IMR-90 (cell line): ENCODE measurements around the gene FAM98C. TPM values are rescaled to one million over a fixed set of nuclear protein-coding genes. Genes with fewer than 3 reads are reported as not detected.

Source experiments
- ATAC-seq: fragments of 200-7000 bp; cut with Tn5 transposase; 2 replicates; pipeline ENCODE4 v1.9.1; 2020; ENCODE audit warnings: low read depth, mild to moderate bottlenecking, moderate library complexity
- BruUV-seq: library from RNA; stranded (reverse); fragments of 400-500 nt; replicated peaks from 2 replicates; lab custom pipeline; 2021; lab: Mats Ljungman, UMichigan
- CTCF ChIA-PET: fragments of 300-600 bp; formaldehyde crosslinking; extraction: SDS; loops from one replicate; lab custom pipeline; 2021; ENCODE audit warnings: antibody characterized with exemption; lab: Yijun Ruan, JAX
- POLR2A ChIA-PET: fragments of 300-600 bp; sonication (Branson Sonifier 250); formaldehyde crosslinking; loops from one replicate; lab custom pipeline; 2022; ENCODE audit warnings: antibody characterized with exemption; ENCODE audit not compliant: unreplicated experiment; lab: Charles Lee
- DNase-seq: peaks from one replicate; pipeline ENCODE4 v3.0.0; 2013
- H2AFZ ChIP-seq: replicated peaks from 2 replicates; pipeline ENCODE3; 2013; ENCODE audit warnings: low read length, mild to moderate bottlenecking; ENCODE audit not compliant: poor library complexity
- H2AK5ac ChIP-seq: 2 replicates; pipeline ENCODE4 v1.6.1; 2013; ENCODE audit warnings: low read depth, low read length, inconsistent platforms
- H2AK9ac ChIP-seq: replicated peaks from 2 replicates; pipeline ENCODE3; 2013; ENCODE audit warnings: mild to moderate bottlenecking, low read depth, low read length, moderate library complexity; ENCODE audit not compliant: poor library complexity
- H2BK120ac ChIP-seq: 2 replicates; pipeline ENCODE4 v1.6.1; 2013; ENCODE audit warnings: low read depth, low read length, inconsistent platforms
- H2BK15ac ChIP-seq: 3 replicates; pipeline ENCODE4 v1.6.1; 2013; ENCODE audit warnings: low read depth, low read length, inconsistent platforms
- H2BK20ac ChIP-seq: 2 replicates; pipeline ENCODE4 v1.6.1; 2013; ENCODE audit warnings: low read depth, mild to moderate bottlenecking, inconsistent platforms, low read length, moderate library complexity
- H2BK5ac ChIP-seq: 2 replicates; pipeline ENCODE4 v1.6.1; 2013; ENCODE audit warnings: mild to moderate bottlenecking, low read depth, low read length, inconsistent platforms; ENCODE audit not compliant: poor library complexity, severe bottlenecking
- H3K14ac ChIP-seq: replicated peaks from 2 replicates; pipeline ENCODE4 v1.6.1; 2013; ENCODE audit warnings: low read depth, low read length, inconsistent platforms
- H3K18ac ChIP-seq: 2 replicates; pipeline ENCODE4 v1.6.1; 2013; ENCODE audit warnings: low read depth, low read length, control low read depth
- H3K23ac ChIP-seq: 2 replicates; pipeline ENCODE4 v1.6.1; 2013; ENCODE audit warnings: low read depth, low read length, inconsistent platforms
- H3K27ac ChIP-seq: 2 replicates; pipeline ENCODE4 v1.5.1; 2013; ENCODE audit warnings: mild to moderate bottlenecking, control low read depth, low read length; ENCODE audit not compliant: insufficient read depth
- H3K27me3 ChIP-seq: 2 replicates; pipeline ENCODE4 v1.6.1; 2013; ENCODE audit warnings: low read length; ENCODE audit not compliant: control insufficient read depth, insufficient read depth
- H3K36me3 ChIP-seq: 2 replicates; pipeline ENCODE4 v1.6.1; 2013; ENCODE audit warnings: low read length, mixed read lengths; ENCODE audit not compliant: control insufficient read depth, insufficient read depth
- H3K4ac ChIP-seq: 2 replicates; pipeline ENCODE4 v1.6.1; 2013; ENCODE audit warnings: low read depth, low read length, inconsistent platforms
- H3K4me1 ChIP-seq: 2 replicates; pipeline ENCODE4 v1.6.1; 2013; ENCODE audit warnings: low read length, mixed read lengths; ENCODE audit not compliant: control insufficient read depth, insufficient read depth
- H3K4me2 ChIP-seq: 2 replicates; pipeline ENCODE4 v1.6.1; 2013; ENCODE audit warnings: low read depth, mild to moderate bottlenecking, control low read depth, low read length, moderate library complexity
- H3K4me3 ChIP-seq: 2 replicates; pipeline ENCODE4 v1.5.1; 2013; ENCODE audit warnings: low read depth, mild to moderate bottlenecking, control low read depth, low read length, moderate library complexity; ENCODE audit not compliant: insufficient read depth
- H3K56ac ChIP-seq: 2 replicates; pipeline ENCODE4 v1.6.1; 2013; ENCODE audit warnings: low read length, inconsistent platforms; ENCODE audit not compliant: insufficient read depth; ENCODE audit errors: extremely low read depth
- H3K79me1 ChIP-seq, 2 experiments: 2 replicates each; pipeline ENCODE4 v1.6.1; 2013; ENCODE audit warnings: low read length in 2 of 2, inconsistent platforms in 1 of 2, low read depth in 1 of 2
- H3K9ac ChIP-seq: 2 replicates; pipeline ENCODE4 v1.6.1; 2013; ENCODE audit warnings: low read depth, low read length, control low read depth
- H3K9me1 ChIP-seq: 2 replicates; pipeline ENCODE4 v1.6.1; 2013; ENCODE audit warnings: low read length, inconsistent platforms; ENCODE audit not compliant: insufficient read depth
- H3K9me3 ChIP-seq: 2 replicates; pipeline ENCODE4 v1.6.1; 2013; ENCODE audit warnings: low read length; ENCODE audit not compliant: control insufficient read depth, insufficient read depth
- H4K20me1 ChIP-seq: 2 replicates; pipeline ENCODE4 v1.6.1; 2013; ENCODE audit warnings: low read length, inconsistent platforms; ENCODE audit not compliant: insufficient read depth
- H4K5ac ChIP-seq: 2 replicates; pipeline ENCODE4 v1.6.1; 2013; ENCODE audit warnings: mild to moderate bottlenecking, low read depth, low read length, control low read depth
- H4K8ac ChIP-seq, 2 experiments: 2 replicates each; pipeline ENCODE4 v1.6.1; 2013; ENCODE audit warnings: low read depth in 2 of 2, low read length in 2 of 2, control low read depth in 1 of 2, inconsistent platforms in 1 of 2
- H4K91ac ChIP-seq: 2 replicates; pipeline ENCODE4 v1.6.1; 2013; ENCODE audit warnings: low read depth, low read length, inconsistent platforms; ENCODE audit not compliant: insufficient read depth
- BHLHE40 ChIP-seq: fragments of 150-350 bp; IDR thresholded peaks from 2 replicates; pipeline ENCODE4 v1.6.1; 2016; ENCODE audit warnings: mild to moderate bottlenecking, low read depth, low read length
- CHD1 ChIP-seq: IDR thresholded peaks from 2 replicates; pipeline ENCODE4 v1.6.1; 2012; ENCODE audit warnings: low read depth, low read length, improper control_type of control experiment
- CTCF ChIP-seq: conservative IDR thresholded peaks from 2 replicates; pipeline ENCODE4 v1.5.1; 2012; ENCODE audit warnings: mild to moderate bottlenecking, low read depth, low read length, improper control_type of control experiment
- ELK1 ChIP-seq: fragments of 150-350 bp; IDR thresholded peaks from 2 replicates; pipeline ENCODE4 v1.6.1; 2016; ENCODE audit warnings: low read depth, mild to moderate bottlenecking, low read length, moderate library complexity, borderline replicate concordance
- FOS ChIP-seq: fragments of 150-350 bp; IDR thresholded peaks from 2 replicates; pipeline ENCODE4 v1.6.1; 2016; ENCODE audit warnings: low read depth, low read length
- MAFK ChIP-seq: IDR thresholded peaks from 2 replicates; pipeline ENCODE4 v1.6.1; 2012; ENCODE audit warnings: low read depth, low read length, improper control_type of control experiment
- MAZ ChIP-seq: IDR thresholded peaks from 2 replicates; pipeline ENCODE4 v1.6.1; 2012; ENCODE audit warnings: low read depth, mild to moderate bottlenecking, low read length, improper control_type of control experiment, moderate library complexity, borderline replicate concordance
- MXI1 ChIP-seq: IDR thresholded peaks from 2 replicates; pipeline ENCODE4 v1.6.1; 2012; ENCODE audit warnings: low read depth, mild to moderate bottlenecking, low read length, moderate library complexity, borderline replicate concordance
- NFE2L2 ChIP-seq: fragments of 150-350 bp; IDR thresholded peaks from 2 replicates; pipeline ENCODE4 v1.6.1; 2016; ENCODE audit warnings: low read depth, mild to moderate bottlenecking, low read length
- POLR2A ChIP-seq: IDR thresholded peaks from 2 replicates; pipeline ENCODE4 v1.6.1; 2012; ENCODE audit warnings: mild to moderate bottlenecking, low read depth, low read length
- RAD21 ChIP-seq: IDR thresholded peaks from 2 replicates; pipeline ENCODE4 v1.6.1; 2012; ENCODE audit warnings: low read length, improper control_type of control experiment
- RCOR1 ChIP-seq: IDR thresholded peaks from 2 replicates; pipeline ENCODE4 v1.6.1; 2012; ENCODE audit warnings: mild to moderate bottlenecking, low read length, improper control_type of control experiment; ENCODE audit not compliant: insufficient replicate concordance
- RFX5 ChIP-seq: IDR thresholded peaks from 2 replicates; pipeline ENCODE4 v1.8.0; 2012; ENCODE audit warnings: low read depth, mild to moderate bottlenecking, low read length, moderate library complexity
- SMC3 ChIP-seq: fragments of 150-350 bp; IDR thresholded peaks from 2 replicates; pipeline ENCODE4 v1.6.1; 2016; ENCODE audit warnings: low read depth, mild to moderate bottlenecking, antibody characterized with exemption, low read length, moderate library complexity
- USF2 ChIP-seq: fragments of 150-350 bp; IDR thresholded peaks from 2 replicates; pipeline ENCODE4 v1.6.1; 2017; ENCODE audit warnings: mild to moderate bottlenecking, antibody characterized with exemption, low read length, low read depth
- WGBS, 2 experiments: methylation state at CpG; one replicate each; pipeline versions ENCODE4 v1.1.5 to v1.1.7; 2013; ENCODE audit warnings: missing lambda C conversion rate in 2 of 2; ENCODE audit not compliant: insufficient read length in 1 of 2; ENCODE audit errors: extremely low coverage in 2 of 2; 5-methylcytosine and 5-hydroxymethylcytosine counted together
- dilution Hi-C: fragments of 300-500 bp; cut with HindIII; formaldehyde crosslinking; loops from one replicate; pipeline ENCODE4 v1.14.3; 2018; ENCODE audit warnings: low sequenced_read_pairs; ENCODE audit not compliant: unreplicated experiment
- in situ Hi-C: fragments of 300-500 bp; cut with MboI; formaldehyde crosslinking; loops from 3 replicates; pipeline ENCODE4 v1.14.3; 2019; ENCODE audit warnings: low sequenced_read_pairs, inconsistent platforms, mixed read lengths
- intact Hi-C: fragments of 100-400 bp; cut with micrococcal nuclease; formaldehyde crosslinking; loops from 2 replicates; pipeline ENCODE4 v1.10.0; 2022
- polyA plus RNA-seq, 3 experiments: library from polyadenylated mRNA; depleted of rRNA; stranded (reverse); fragments of >200 nt; gene quantifications; 2 replicates each; pipeline ENCODE4 v1.2.3, GENCODE V29; 2012; ENCODE audit warnings: low replicate concordance in 1 of 3
- total RNA-seq: library from RNA; depleted of rRNA; stranded (reverse); fragments of >200 nt; gene quantifications from 2 replicates; pipeline ENCODE4 v1.2.3, GENCODE V29; 2012

The FAM98C gene
- total and polyA plus RNA-seq, 2 of the 4 experiments (the other 2 are of a cell fraction): 3.6 to 17.9 TPM

GRCh38 chr19:38411041-38411712 lies 8.3 kb downstream of the FAM98C start:
- Histone ChIP-seq H3K4me2 (no peak overlapping the region), H3K9me1 (no peaks in the 10 kb centered on the region), H3K4me1 (no peaks in the 10 kb centered on the region), H2BK5ac (no peak overlapping the region), H2BK120ac (no peak overlapping the region), H2AFZ (no peak overlapping the region), H3K56ac (no peak overlapping the region), H3K27ac (no peak overlapping the region), H3K14ac (no peak overlapping the region), H2AK5ac (no peak overlapping the region), H4K8ac (no peak overlapping the region), H3K18ac (no peak overlapping the region), H3K36me3 (peaks cover 5% of the 10 kb centered on the region; the same call in 1 of the 2 replicates), H3K4ac (no peak overlapping the region), H3K9me3 (no peaks in the 10 kb centered on the region), H3K9ac (no peak overlapping the region), H4K20me1 (no peaks in the 10 kb centered on the region), H3K27me3 (no peaks in the 10 kb centered on the region), H4K91ac (no peak overlapping the region), H3K4me3 (no peak overlapping the region), H2BK15ac (no peak overlapping the region), H2AK9ac (no peak overlapping the region), H2BK20ac (no peak overlapping the region), H3K23ac (no peak overlapping the region), H3K79me1 (no peaks in the 10 kb centered on the region), H4K5ac (no peak overlapping the region)
- dilution Hi-C loops: no loop called here
- no TSS peak for BruUV-seq
- ATAC-seq (no peak; the same call in 1 of the 2 replicates), DNase-seq (no peak)
- no peak for TF ChIP-seq BHLHE40
- no peak for TF ChIP-seq NFE2L2
- no peak for TF ChIP-seq USF2
- TF ChIP-seq SMC3: no peak
- TF ChIP-seq POLR2A: no peak
- TF ChIP-seq MXI1: no peak
- no peak for TF ChIP-seq FOS
- no peak for TF ChIP-seq CTCF
- no peak for TF ChIP-seq CHD1
- no peak for TF ChIP-seq MAZ
- no peak for TF ChIP-seq RCOR1
- TF ChIP-seq MAFK: no peak
- no peak for TF ChIP-seq ELK1
- TF ChIP-seq RAD21: no peak
- no peak for TF ChIP-seq RFX5
- WGBS, 2 experiments: 100% methylated on average over 3 of the region's 13 CpGs; no CpG with 5 or more reads in 1 of the 2 experiments
- in situ Hi-C loops: loop anchor here (25.0 kb wide), 1 partner anchor 526 kb away; the partner anchor contains the start of genes MRPS12 and SARS2
- ChIA-PET CTCF (no interaction called here), POLR2A (no interaction called here)
- intact Hi-C loops: no loop called here
